Measurements from ENCODE around the gene NIN. TPM values are rescaled to one million over a fixed set of nuclear protein-coding genes. Genes with fewer than 3 reads are reported as not detected.

Gene NIN, protein sequence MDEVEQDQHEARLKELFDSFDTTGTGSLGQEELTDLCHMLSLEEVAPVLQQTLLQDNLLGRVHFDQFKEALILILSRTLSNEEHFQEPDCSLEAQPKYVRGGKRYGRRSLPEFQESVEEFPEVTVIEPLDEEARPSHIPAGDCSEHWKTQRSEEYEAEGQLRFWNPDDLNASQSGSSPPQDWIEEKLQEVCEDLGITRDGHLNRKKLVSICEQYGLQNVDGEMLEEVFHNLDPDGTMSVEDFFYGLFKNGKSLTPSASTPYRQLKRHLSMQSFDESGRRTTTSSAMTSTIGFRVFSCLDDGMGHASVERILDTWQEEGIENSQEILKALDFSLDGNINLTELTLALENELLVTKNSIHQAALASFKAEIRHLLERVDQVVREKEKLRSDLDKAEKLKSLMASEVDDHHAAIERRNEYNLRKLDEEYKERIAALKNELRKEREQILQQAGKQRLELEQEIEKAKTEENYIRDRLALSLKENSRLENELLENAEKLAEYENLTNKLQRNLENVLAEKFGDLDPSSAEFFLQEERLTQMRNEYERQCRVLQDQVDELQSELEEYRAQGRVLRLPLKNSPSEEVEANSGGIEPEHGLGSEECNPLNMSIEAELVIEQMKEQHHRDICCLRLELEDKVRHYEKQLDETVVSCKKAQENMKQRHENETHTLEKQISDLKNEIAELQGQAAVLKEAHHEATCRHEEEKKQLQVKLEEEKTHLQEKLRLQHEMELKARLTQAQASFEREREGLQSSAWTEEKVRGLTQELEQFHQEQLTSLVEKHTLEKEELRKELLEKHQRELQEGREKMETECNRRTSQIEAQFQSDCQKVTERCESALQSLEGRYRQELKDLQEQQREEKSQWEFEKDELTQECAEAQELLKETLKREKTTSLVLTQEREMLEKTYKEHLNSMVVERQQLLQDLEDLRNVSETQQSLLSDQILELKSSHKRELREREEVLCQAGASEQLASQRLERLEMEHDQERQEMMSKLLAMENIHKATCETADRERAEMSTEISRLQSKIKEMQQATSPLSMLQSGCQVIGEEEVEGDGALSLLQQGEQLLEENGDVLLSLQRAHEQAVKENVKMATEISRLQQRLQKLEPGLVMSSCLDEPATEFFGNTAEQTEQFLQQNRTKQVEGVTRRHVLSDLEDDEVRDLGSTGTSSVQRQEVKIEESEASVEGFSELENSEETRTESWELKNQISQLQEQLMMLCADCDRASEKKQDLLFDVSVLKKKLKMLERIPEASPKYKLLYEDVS (N-terminal part only)
- 26.7 to 33.2 TPM (median 29.3 TPM) in 3 replicates for total RNA-seq

DNA sequence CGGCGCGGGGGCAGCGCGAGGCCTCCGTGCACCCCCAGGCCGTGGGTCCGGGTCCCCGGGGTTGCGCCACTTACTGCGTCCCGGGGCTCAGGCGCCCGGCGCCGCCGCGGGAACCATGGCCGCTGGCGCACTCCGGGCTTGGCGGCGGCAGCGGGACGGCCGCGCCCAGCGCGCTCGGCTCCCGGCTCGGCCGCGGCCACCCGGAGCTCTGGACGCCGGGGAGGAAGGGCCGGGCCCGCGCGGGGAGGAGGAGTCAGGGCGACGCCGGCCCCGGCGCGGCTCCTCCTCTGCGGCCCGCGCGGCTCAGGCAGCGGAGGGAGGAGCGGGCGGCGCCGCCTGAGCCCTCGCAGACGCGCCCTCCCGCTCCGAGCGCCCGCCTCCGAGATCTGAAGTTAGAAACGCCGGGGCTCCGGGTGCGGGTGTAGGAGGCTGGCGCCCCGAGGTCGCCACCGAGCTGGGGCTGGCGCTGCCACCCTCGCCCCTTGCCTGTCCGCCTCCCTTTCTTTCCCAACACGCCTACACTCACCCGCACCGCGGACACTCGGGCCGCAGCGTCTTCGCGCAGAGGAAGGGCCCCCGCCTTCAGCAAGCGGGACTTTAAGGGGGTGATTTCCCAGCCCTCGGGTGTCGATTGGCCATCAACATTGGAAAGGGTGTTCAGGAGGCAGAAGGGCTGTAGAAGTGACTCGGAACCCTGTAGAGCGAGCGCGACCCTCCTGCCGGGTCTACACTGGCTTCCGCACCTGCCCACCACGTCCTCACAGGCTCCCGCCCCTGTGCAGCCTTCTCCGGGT, at the start of gene NIN:
NIN (minus strand) TSS at position 231 of the 794 bp plus-strand sequence. CDS start 9,106 bp downstream, outside the sequence.
- TF ChIP-seq, protein P1, sequence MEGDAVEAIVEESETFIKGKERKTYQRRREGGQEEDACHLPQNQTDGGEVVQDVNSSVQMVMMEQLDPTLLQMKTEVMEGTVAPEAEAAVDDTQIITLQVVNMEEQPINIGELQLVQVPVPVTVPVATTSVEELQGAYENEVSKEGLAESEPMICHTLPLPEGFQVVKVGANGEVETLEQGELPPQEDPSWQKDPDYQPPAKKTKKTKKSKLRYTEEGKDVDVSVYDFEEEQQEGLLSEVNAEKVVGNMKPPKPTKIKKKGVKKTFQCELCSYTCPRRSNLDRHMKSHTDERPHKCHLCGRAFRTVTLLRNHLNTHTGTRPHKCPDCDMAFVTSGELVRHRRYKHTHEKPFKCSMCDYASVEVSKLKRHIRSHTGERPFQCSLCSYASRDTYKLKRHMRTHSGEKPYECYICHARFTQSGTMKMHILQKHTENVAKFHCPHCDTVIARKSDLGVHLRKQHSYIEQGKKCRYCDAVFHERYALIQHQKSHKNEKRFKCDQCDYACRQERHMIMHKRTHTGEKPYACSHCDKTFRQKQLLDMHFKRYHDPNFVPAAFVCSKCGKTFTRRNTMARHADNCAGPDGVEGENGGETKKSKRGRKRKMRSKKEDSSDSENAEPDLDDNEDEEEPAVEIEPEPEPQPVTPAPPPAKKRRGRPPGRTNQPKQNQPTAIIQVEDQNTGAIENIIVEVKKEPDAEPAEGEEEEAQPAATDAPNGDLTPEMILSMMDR (IDR thresholded peaks at IDR 0.05; ENCODE audit: unreplicated experiment) = no peak
- H3K4me3 Mint-ChIP-seq = peak within 1 kb of the TSS; percentile 94
- no peaks in the 10 kb centered on the region for H3K9me3 Mint-ChIP-seq
- peaks cover 2% of the 10 kb centered on the region for H3K36me3 Mint-ChIP-seq
- H3K27ac Mint-ChIP-seq = peak within 1 kb of the TSS; percentile 93
- peak; percentile 62 to 80 for DNase-seq (ENCODE audit: low spot score in 2 of 2, unreplicated experiment in 2 of 2)
- H3K4me1 Mint-ChIP-seq = peaks cover 20% of the 10 kb centered on the region
- H3K27me3 Mint-ChIP-seq (ENCODE audit: low read depth) = peaks cover 53% of the 10 kb centered on the region

DNA sequence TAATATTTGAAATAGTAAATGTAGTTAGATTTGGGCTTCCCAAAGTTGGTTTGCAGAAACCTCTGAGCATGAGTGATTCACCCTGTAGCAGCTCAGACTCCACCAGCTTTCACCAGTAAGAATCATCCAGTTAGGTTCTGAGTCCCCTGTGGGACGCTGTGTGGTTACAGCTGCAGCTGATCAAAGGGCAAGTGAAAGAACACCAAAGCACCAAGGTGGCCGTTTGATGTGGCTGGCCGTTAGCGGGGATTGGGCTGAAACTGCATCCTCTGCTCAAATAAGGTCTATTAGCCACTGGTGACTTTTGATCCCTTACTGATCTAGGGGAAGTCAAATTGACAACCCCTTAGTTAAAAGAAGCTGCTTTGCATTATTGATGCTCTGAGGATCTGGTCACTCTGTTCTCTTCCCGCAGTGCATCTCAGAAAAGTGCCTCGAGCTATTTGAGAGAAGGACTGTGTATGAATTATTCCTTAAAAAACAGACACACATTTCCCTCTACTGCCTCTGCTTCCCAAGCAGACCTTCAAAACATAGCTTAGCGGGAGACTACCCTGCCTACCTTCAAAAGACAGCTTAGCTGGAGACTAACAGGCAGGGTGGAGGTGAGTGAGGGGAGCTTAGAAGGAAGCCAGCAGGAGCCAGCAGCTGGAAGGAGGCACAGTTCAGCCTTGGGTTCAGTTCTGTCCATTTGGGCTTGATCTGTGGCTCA, 44.6 kb upstream of the NIN start:
- H3K27me3 Mint-ChIP-seq (ENCODE audit: low read depth) = peaks cover 59% of the 10 kb centered on the region
- DNase-seq (ENCODE audit: low spot score in 2 of 2, unreplicated experiment in 2 of 2) = no peak
- H3K27ac Mint-ChIP-seq = no peak overlapping the region
- no peaks in the 10 kb centered on the region for H3K9me3 Mint-ChIP-seq
- no peak overlapping the region for H3K4me3 Mint-ChIP-seq
- H3K36me3 Mint-ChIP-seq = peaks cover 4% of the 10 kb centered on the region
- TF ChIP-seq, protein P1 (IDR thresholded peaks at IDR 0.05; ENCODE audit: unreplicated experiment) = no peak
- H3K4me1 Mint-ChIP-seq = peaks cover 6% of the 10 kb centered on the region

DNA sequence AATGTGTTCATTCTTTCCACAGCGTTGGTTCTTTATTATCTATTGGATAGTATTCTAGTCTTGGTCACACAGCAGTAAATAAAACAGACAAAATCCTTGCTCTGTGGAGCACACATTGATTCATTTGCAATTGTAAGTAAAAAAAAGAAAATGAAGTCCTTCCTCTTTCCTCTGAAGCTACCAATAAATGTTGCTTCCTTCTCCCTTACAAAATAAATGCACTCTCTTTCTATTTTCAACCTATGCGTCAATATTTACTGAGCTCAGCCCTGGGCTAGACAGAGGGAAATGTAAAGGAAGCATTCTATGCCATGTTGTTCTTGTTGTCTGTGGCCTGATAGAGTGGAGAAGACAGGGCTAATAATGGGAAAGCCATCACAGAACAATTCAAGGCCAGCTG, 43.8 kb upstream of the NIN start:
- peaks cover 64% of the 10 kb centered on the region for H3K27me3 Mint-ChIP-seq (ENCODE audit: low read depth)
- peaks cover 6% of the 10 kb centered on the region for H3K4me1 Mint-ChIP-seq
- no peak overlapping the region for H3K4me3 Mint-ChIP-seq

DNA sequence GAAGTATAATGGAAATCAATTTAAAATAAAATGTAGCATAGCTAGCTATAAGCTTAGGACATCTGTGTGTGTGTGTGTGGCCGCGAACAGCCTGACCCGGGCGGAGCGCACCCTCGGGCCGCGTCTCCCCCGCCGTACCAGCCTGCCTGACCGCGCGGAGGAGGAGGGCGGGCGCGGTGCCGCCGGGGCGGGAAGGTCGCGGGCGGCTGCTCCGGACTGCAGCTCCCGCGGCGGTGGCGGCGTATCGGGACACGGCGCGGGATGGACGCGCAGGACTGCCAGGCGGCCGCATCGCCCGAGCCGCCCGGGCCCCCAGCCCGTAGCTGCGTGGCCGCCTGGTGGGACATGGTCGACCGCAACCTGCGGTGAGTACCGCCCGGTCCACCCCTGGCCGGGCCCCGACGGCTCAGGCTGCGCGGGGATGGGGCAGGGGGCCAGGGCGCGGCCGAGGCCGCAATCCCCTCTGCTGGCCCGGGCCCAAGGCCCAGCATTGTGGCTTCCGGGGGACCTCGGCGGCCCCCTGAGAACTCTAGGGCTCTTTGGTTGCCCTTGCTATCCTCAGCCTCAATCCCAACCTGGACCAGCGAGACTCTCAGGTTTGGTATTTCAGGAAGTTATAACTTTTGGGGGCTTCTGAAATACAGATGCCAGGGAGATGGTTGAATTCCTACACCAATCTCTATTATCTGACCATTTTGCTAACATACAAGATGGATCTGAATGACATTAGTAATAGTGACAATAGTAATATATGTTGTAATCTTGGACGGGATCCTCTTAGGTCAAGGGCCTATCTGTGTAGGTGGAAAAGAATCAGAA, 41.2 kb upstream of the NIN start, which contains the start of gene ABHD12B:
ABHD12B (plus strand) TSS at position 140 of the 819 bp plus-strand sequence; CDS start at position 262, 122 bp downstream.
- Mint-ChIP-seq H3K4me3 (peak within 1 kb of the TSS; percentile 37), H3K36me3 (peaks cover 4% of the 10 kb centered on the region), H3K27me3 (ENCODE audit: low read depth) (peaks cover 69% of the 10 kb centered on the region), H3K4me1 (peaks cover 6% of the 10 kb centered on the region), H3K27ac (no peak within 1 kb of the TSS), H3K9me3 (peaks cover 4% of the 10 kb centered on the region)
- TF ChIP-seq, protein P1 (IDR thresholded peaks at IDR 0.05; ENCODE audit: unreplicated experiment) = no peak
- DNase-seq (ENCODE audit: low spot score in 2 of 2, unreplicated experiment in 2 of 2) = no peak

More for the DNA sequence above, 43.8 kb upstream of the NIN start:
- H3K9me3 Mint-ChIP-seq = no peaks in the 10 kb centered on the region
- H3K27ac Mint-ChIP-seq = no peak overlapping the region
- TF ChIP-seq, protein P1 (IDR thresholded peaks at IDR 0.05; ENCODE audit: unreplicated experiment) = no peak
- no peak for DNase-seq (ENCODE audit: low spot score in 2 of 2, unreplicated experiment in 2 of 2)
- H3K36me3 Mint-ChIP-seq = peaks cover 4% of the 10 kb centered on the region

All from mesothelial cell of epicardium (in vitro differentiated cells).